Measurements from ENCODE around the gene LDLRAD3.

DNA sequence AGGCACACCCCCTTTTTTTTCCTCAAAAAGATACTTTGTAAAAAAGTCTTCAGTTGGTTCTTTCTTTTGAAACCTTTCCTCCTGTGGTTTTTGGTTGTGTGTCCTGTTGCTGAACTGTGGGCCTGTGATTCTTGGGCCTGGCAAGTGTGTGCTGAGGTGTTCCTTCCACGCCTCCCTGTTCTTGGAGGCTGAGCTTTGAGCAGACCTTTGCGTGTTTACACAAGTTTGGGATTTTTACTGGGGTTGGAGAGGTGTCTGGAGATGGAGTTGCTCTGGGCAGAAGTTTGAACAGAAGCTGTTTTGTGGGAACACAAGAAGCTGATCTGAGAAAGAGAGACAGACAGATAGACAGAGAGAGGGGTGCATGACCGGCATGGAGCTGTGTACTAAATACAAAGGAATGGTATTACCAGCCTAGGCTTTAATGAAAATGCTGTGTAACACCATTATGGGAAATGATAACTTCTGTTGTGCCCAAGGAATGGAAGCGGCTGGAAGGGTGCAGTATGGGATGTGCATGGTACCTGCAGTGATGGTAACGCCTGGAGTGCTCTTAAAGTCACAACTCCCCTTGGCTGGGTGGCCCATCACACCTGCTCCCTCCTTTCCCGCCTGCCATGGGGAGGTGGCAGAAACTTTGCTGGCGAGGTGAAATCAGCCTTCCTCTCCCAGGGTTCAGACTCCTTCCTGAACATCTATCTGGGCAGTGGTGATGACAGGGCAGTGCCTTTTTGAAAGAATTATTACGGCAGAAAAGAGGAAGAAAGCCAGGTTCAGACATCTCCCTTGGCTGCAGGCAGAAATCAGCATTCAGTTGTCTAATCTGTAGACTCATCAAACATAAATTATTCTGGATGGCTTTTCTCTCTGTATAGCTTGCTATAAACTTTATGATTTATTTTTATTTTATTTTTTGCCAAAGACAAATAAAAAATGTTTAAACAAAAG is 70.4 kb downstream of the LDLRAD3 start:
- TF ChIP-seq, protein P1, sequence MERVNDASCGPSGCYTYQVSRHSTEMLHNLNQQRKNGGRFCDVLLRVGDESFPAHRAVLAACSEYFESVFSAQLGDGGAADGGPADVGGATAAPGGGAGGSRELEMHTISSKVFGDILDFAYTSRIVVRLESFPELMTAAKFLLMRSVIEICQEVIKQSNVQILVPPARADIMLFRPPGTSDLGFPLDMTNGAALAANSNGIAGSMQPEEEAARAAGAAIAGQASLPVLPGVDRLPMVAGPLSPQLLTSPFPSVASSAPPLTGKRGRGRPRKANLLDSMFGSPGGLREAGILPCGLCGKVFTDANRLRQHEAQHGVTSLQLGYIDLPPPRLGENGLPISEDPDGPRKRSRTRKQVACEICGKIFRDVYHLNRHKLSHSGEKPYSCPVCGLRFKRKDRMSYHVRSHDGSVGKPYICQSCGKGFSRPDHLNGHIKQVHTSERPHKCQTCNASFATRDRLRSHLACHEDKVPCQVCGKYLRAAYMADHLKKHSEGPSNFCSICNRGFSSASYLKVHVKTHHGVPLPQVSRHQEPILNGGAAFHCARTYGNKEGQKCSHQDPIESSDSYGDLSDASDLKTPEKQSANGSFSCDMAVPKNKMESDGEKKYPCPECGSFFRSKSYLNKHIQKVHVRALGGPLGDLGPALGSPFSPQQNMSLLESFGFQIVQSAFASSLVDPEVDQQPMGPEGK (CRISPR knock-in tag; IDR thresholded peaks at IDR 0.05; ENCODE audit: borderline replicate concordance) = no peak
- TF ChIP-seq, protein P2, sequence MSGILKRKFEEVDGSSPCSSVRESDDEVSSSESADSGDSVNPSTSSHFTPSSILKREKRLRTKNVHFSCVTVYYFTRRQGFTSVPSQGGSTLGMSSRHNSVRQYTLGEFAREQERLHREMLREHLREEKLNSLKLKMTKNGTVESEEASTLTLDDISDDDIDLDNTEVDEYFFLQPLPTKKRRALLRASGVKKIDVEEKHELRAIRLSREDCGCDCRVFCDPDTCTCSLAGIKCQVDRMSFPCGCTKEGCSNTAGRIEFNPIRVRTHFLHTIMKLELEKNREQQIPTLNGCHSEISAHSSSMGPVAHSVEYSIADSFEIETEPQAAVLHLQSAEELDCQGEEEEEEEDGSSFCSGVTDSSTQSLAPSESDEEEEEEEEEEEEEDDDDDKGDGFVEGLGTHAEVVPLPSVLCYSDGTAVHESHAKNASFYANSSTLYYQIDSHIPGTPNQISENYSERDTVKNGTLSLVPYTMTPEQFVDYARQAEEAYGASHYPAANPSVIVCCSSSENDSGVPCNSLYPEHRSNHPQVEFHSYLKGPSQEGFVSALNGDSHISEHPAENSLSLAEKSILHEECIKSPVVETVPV (CRISPR knock-in tag; IDR thresholded peaks at IDR 0.05) = no peak
- no peak for TF ChIP-seq CSDC2 (CRISPR knock-in tag; IDR thresholded peaks at IDR 0.05)
- TF ChIP-seq ZNF70 (CRISPR knock-in tag; IDR thresholded peaks at IDR 0.05) = no peak
- TF ChIP-seq ZC3H10 (CRISPR knock-in tag; IDR thresholded peaks at IDR 0.05) = no peak
- TF ChIP-seq, protein P3, sequence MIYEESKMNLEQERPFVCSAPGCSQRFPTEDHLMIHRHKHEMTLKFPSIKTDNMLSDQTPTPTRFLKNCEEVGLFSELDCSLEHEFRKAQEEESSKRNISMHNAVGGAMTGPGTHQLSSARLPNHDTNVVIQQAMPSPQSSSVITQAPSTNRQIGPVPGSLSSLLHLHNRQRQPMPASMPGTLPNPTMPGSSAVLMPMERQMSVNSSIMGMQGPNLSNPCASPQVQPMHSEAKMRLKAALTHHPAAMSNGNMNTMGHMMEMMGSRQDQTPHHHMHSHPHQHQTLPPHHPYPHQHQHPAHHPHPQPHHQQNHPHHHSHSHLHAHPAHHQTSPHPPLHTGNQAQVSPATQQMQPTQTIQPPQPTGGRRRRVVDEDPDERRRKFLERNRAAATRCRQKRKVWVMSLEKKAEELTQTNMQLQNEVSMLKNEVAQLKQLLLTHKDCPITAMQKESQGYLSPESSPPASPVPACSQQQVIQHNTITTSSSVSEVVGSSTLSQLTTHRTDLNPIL (CRISPR knock-in tag; IDR thresholded peaks at IDR 0.05; ENCODE audit: low read depth) = no peak
- no peak for TF ChIP-seq ARNTL (CRISPR knock-in tag; IDR thresholded peaks at IDR 0.05; ENCODE audit: borderline replicate concordance, low read depth)
- TF ChIP-seq, protein P4, sequence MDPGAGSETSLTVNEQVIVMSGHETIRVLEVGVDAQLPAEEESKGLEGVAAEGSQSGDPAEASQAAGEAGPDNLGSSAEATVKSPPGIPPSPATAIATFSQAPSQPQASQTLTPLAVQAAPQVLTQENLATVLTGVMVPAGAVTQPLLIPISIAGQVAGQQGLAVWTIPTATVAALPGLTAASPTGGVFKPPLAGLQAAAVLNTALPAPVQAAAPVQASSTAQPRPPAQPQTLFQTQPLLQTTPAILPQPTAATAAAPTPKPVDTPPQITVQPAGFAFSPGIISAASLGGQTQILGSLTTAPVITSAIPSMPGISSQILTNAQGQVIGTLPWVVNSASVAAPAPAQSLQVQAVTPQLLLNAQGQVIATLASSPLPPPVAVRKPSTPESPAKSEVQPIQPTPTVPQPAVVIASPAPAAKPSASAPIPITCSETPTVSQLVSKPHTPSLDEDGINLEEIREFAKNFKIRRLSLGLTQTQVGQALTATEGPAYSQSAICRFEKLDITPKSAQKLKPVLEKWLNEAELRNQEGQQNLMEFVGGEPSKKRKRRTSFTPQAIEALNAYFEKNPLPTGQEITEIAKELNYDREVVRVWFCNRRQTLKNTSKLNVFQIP (CRISPR knock-in tag; IDR thresholded peaks at IDR 0.05; ENCODE audit: borderline replicate concordance, low read depth) = no peak
- no peak for TF ChIP-seq ZFP30 (CRISPR knock-in tag; IDR thresholded peaks at IDR 0.05)
- TF ChIP-seq PPARA (CRISPR knock-in tag; IDR thresholded peaks at IDR 0.05; ENCODE audit: borderline replicate concordance) = no peak
- TF ChIP-seq TOX (CRISPR knock-in tag; IDR thresholded peaks at IDR 0.05; ENCODE audit: borderline replicate concordance) = no peak
- TF ChIP-seq ESRRG (CRISPR knock-in tag; IDR thresholded peaks at IDR 0.05) = no peak

All from SK-N-SH treated with all-trans-retinoic acid at 6 μM for 48 hours (cell line).